Body of pancreas (tissue), 4 donors: Measurements from ENCODE around the gene PTGS1.
"Not testable (repeated sequence)": the region's sequence is repeated elsewhere in the genome, so short reads cannot be mapped to it uniquely, and the experiment has no call there.

Experiments
- POLR2A ChIP-seq, 3 donors: fragments of 450-650 bp; IDR thresholded peaks; one replicate each; pipeline ENCODE4 v1.6.1; 2016; ENCODE audit warnings: antibody characterized with exemption in 3 of 3, mild to moderate bottlenecking in 2 of 3
- TF ChIP-seq, protein P1 (sequence below), 7 experiments: fragments of 450-650 bp in 4 of 7; fragments of 200-600 bp in 3 of 7; sonication (generic) in 3 of 7; IDR thresholded peaks; one replicate each; pipeline ENCODE4 v1.5.1; 2016 to 2019; ENCODE audit warnings: antibody characterized with exemption in 7 of 7

DNA sequence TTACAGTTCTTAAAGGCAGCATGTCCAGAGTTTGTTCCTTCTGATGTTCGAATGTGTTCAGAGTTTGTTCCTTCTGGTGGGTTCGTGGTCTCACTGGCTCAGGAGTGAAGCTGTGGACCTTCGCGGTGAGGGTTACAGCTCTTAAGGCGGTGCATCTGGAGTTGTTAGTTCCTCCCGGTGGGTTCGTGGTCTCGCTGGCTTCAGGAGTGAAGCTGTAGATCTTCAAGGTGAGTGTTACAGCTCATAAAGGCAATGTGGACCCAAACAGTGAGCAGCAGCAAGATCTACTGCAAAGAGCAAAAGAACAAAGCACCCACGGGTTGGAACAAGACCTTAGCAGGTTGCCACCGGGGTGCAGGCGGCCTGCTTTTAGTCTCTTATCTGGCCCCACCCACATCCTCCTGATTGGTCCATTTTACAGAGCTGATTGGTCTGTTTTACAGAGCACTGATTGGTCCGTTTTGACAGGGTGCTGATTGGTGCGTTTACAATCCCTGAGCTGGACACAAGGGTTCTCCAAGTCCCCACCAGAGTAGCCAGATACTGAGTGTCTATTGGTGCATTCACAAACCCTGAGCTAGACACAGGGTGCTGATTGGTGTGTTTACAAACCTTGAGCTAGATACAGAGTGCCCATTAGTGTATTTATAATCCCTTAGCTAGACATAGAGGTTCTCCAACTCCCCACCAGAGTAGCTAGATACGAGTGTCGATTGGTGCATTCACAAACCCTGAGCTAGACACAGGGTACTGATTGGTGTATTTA lies 34.7 kb downstream of the PTGS1 start:
- TF ChIP-seq POLR2A (IDR thresholded peaks at IDR 0.05), result not testable (repeated sequence)
- TF ChIP-seq, protein P1, sequence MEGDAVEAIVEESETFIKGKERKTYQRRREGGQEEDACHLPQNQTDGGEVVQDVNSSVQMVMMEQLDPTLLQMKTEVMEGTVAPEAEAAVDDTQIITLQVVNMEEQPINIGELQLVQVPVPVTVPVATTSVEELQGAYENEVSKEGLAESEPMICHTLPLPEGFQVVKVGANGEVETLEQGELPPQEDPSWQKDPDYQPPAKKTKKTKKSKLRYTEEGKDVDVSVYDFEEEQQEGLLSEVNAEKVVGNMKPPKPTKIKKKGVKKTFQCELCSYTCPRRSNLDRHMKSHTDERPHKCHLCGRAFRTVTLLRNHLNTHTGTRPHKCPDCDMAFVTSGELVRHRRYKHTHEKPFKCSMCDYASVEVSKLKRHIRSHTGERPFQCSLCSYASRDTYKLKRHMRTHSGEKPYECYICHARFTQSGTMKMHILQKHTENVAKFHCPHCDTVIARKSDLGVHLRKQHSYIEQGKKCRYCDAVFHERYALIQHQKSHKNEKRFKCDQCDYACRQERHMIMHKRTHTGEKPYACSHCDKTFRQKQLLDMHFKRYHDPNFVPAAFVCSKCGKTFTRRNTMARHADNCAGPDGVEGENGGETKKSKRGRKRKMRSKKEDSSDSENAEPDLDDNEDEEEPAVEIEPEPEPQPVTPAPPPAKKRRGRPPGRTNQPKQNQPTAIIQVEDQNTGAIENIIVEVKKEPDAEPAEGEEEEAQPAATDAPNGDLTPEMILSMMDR (IDR thresholded peaks at IDR 0.05), result not testable (repeated sequence)
